SJCRH30 (cell line): ENCODE measurements around the gene STK32B. TPM values are rescaled to one million over a fixed set of nuclear protein-coding genes. Genes with fewer than 3 reads are reported as not detected.

Experiments used
- DNase-seq, 2 experiments: peaks; one replicate each; pipeline ENCODE4 v3.0.0-alpha.2; 2015 to 2020
- H3K27ac ChIP-seq: fragments of 250-450 bp; sonication (Bioruptor Pico); 2 replicates; pipeline ENCODE4 v1.5.1; 2020; ENCODE audit warnings: mild to moderate bottlenecking, moderate library complexity
- H3K27me3 ChIP-seq: fragments of 250-450 bp; sonication (Bioruptor Pico); 2 replicates; pipeline ENCODE4 v1.5.1; 2020; ENCODE audit warnings: mild to moderate bottlenecking, moderate library complexity
- H3K36me3 ChIP-seq: fragments of 250-450 bp; sonication (Bioruptor Pico); 2 replicates; pipeline ENCODE4 v1.5.1; 2020; ENCODE audit warnings: mild to moderate bottlenecking, moderate library complexity
- H3K4me1 ChIP-seq: fragments of 250-450 bp; sonication (Bioruptor Pico); 2 replicates; pipeline ENCODE4 v1.5.1; 2020; ENCODE audit warnings: mild to moderate bottlenecking, moderate library complexity
- H3K4me3 ChIP-seq: fragments of 250-450 bp; sonication (Bioruptor Pico); 2 replicates; pipeline ENCODE4 v1.5.1; 2020; ENCODE audit warnings: mild to moderate bottlenecking, moderate library complexity
- H3K9me3 ChIP-seq: fragments of 250-450 bp; sonication (Bioruptor Pico); replicated peaks from 2 replicates; pipeline ENCODE4 v1.5.1; 2020; ENCODE audit warnings: mild to moderate bottlenecking, moderate library complexity
- total RNA-seq: library from RNA; depleted of rRNA; stranded (reverse); fragments of >200 nt; shearing (Covaris generic); gene quantifications from 2 replicates; pipeline ENCODE4 v1.2.3, GENCODE V29; 2014; rRNA removed

Gene STK32B
- total RNA-seq, 1 experiment from 2014 or later, result 0.20 TPM

DNA sequence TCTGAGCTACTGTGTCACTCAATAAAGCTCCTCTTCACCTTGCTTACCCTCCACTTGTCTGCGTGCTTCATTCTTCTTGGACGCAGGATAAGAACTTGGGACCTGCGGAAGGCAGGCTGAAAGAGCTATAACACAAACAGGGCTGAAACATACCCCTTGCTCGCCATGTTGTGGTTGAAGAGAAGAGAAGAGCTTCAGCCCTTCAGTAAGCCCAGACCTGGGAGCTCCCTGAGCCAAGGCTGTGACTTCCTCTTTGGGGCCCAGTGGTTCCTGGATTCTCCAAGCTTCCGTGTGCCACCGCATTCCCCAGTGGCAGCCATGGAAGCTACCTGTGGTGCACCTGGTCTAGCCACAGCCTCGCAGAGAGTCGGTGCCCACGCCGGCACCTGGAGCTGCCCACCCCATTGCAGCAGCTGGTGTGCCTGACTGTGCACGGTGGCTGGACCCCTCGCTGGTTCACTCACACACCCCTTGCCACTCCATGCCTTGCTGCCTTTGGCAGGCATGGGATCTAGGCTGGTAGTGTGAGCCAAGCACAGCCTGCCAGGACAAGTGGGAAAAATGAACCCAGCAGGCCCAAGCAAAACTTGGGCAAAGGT, 496.5 kb downstream of the STK32B start:
- H3K27ac ChIP-seq, result no peak overlapping the region
- H3K36me3 ChIP-seq, result no peaks in the 10 kb centered on the region; the same call in 1 of the 2 replicates
- H3K4me1 ChIP-seq, result no peaks in the 10 kb centered on the region
- no peak for DNase-seq
- peaks cover 7% of the 10 kb centered on the region; the same call in 1 of the 2 replicates for H3K9me3 ChIP-seq
- no peaks in the 10 kb centered on the region for H3K27me3 ChIP-seq
- H3K4me3 ChIP-seq, result no peak overlapping the region

Other genes with a start within 250 kb of the STK32B start
- gene MSX1, start 191.8 kb upstream of the STK32B start, total RNA-seq, result 9.8 and 10.2 TPM in 2 replicates
- 6.6 and 8.1 TPM in 2 replicates for gene CYTL1, start 32.0 kb upstream of the STK32B start, total RNA-seq